ENCODE results near the gene JARID2.
"Not testable (repeated sequence)": the region's sequence is repeated elsewhere in the genome, so short reads cannot be mapped to it uniquely, and the experiment has no call there.

JARID2 gene

DNA sequence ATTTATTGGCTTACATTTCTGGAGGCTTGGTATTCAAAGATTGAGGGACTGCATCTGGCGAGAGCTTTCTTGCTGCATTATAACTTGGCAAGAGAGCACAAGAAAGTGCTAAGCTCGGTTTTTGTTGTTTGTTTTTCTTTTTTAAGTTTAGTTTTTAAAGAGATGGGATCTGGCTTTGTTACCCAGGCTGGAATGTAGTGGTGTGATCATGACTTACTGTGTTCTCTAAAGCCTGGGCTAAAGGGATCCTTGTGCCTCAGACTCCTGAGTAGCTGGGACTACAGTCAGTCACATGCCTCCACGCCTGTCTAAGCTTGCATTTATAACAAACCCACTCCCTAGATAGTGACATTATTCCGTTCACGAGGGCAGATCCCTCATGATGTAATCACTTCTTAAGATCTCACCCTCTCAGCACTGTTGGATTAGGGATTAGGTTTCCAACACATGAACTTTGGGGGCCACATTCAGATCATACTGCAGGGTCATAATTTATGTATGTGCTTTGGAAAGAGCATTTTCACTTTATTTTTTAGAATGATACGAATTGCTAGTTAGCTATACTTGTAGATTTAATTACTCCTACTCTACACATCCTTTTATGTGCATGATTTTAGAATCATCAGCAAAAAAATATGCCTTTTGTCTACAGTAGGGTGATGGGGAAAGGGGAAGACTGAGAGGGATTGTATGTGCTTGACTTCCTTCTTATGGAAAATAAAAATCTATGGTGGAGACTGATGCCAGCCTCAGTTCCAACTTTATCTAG lies 167.8 kb downstream of the JARID2 start:
- H3K4me3 ChIP-seq (ENCODE audit: low read depth, low read length): no peak overlapping the region
- TF ChIP-seq, protein P1, sequence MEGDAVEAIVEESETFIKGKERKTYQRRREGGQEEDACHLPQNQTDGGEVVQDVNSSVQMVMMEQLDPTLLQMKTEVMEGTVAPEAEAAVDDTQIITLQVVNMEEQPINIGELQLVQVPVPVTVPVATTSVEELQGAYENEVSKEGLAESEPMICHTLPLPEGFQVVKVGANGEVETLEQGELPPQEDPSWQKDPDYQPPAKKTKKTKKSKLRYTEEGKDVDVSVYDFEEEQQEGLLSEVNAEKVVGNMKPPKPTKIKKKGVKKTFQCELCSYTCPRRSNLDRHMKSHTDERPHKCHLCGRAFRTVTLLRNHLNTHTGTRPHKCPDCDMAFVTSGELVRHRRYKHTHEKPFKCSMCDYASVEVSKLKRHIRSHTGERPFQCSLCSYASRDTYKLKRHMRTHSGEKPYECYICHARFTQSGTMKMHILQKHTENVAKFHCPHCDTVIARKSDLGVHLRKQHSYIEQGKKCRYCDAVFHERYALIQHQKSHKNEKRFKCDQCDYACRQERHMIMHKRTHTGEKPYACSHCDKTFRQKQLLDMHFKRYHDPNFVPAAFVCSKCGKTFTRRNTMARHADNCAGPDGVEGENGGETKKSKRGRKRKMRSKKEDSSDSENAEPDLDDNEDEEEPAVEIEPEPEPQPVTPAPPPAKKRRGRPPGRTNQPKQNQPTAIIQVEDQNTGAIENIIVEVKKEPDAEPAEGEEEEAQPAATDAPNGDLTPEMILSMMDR (IDR thresholded peaks at IDR 0.05; ENCODE audit: low read depth, low read length): no peak
- DNase-seq (ENCODE audit: low read depth): no peak

DNA sequence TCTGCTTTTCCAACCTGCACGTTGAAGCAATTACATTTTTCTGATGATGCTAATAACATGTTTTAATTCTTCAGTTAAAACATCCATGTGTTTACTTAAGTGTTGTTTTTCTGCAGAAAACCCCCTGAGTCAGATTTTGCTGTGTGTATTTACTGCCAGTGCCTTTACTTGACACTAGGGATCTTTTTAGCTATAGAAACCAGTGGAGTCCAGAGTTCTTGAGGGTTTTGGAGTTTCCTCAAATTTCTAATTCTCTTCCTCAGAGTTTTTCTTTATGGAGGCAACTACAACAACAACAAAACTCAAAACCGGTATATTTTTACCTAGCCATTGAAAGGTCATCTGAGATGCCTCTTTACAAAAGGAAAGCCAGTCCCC lies 168.4 kb downstream of the JARID2 start:
- TF ChIP-seq, protein P2, sequence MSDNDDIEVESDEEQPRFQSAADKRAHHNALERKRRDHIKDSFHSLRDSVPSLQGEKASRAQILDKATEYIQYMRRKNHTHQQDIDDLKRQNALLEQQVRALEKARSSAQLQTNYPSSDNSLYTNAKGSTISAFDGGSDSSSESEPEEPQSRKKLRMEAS (IDR thresholded peaks at IDR 0.05; ENCODE audit: low read depth, low read length): no peak
- no peak for TF ChIP-seq POLR2A (IDR thresholded peaks at IDR 0.05; ENCODE audit: extremely low read depth, insufficient read length)
- TF ChIP-seq, protein P1 (IDR thresholded peaks at IDR 0.05; ENCODE audit: low read depth, low read length): no peak
- no peak for TF ChIP-seq MYC (IDR thresholded peaks at IDR 0.05; ENCODE audit: low read depth, low read length)
- DNase-seq (ENCODE audit: low read depth): no peak

DNA sequence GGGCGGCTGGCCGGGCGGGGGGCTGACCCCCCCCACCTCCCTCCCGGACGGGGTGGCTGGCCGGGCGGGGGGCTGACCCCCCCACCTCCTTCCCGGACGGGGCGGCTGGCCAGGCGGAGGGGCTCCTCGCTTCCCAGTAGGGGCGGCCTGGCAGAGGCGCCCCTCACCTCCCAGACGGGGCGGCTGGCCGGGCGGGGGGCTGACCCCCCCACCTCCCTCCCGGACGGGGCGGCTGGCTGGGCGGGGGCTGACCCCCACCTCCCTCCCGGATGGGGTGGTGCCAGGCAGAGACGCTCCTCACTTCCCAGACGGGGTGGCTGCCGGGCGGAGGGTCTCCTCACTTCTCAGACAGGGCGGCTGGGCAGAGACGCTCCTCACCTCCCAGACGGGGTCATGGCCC lies 169.8 kb downstream of the JARID2 start:
- DNase-seq (ENCODE audit: low read depth); H3K4me3 ChIP-seq (ENCODE audit: low read depth, low read length): not testable (repeated sequence)

More for the DNA sequence above, 168.4 kb downstream of the JARID2 start:
- no peak overlapping the region for H3K4me3 ChIP-seq (ENCODE audit: low read depth, low read length)

DNA sequence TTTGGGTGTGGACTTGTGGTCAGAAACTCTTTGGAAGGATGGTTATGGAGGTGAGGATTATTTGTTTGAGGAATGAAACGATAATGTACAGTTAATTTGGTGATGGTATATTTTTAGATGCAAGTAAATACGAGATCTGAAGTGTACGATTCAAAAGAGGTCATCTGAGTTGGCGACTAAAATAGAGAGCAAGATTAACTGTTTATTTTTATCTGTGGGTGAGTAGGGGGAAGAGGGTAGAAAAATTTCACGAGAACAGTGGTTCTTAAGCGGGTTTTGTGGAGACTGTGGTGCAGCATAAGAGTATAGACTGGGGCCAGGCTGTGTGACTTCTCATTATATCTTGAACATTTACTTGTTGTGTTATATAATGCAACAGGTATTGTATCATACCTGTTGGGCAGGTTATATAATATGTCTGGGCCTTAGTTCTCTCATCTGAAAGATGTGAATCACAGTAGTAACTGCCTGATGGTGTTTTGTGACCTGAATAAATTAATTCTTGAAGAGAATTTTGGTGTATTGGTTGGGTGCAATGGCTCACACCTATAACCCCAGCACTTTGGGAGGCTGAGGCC lies 171.2 kb downstream of the JARID2 start:
- DNase-seq (ENCODE audit: low read depth): no peak
- TF ChIP-seq POLR2A (IDR thresholded peaks at IDR 0.05; ENCODE audit: extremely low read depth, insufficient read length) (no peak), MYC (IDR thresholded peaks at IDR 0.05; ENCODE audit: low read depth, low read length) (no peak)
- TF ChIP-seq, protein P2 (IDR thresholded peaks at IDR 0.05; ENCODE audit: low read depth, low read length): no peak
- TF ChIP-seq, protein P1 (IDR thresholded peaks at IDR 0.05; ENCODE audit: low read depth, low read length): no peak
- no peak overlapping the region for H3K4me3 ChIP-seq (ENCODE audit: low read depth, low read length)

DNA sequence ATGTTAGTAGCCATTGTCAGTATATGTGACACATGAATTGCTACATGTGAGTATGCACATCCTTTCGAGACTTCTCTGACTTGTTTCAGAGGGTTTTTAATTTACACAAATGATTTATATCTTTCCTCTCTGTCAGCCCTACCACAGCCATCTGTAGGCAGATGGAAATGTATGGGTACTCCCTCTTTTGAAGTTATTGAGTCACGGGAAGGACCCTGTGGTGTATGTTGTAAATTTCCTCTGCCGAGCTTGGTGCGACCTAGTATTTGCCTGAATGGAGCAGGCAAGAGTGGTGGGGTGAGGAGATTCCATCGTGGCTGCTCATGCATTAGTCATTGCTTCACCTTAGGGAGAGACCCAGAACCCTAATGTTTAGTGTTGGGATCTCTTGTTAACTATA lies 171.9 kb downstream of the JARID2 start:
- TF ChIP-seq, protein P2 (IDR thresholded peaks at IDR 0.05; ENCODE audit: low read depth, low read length): no peak
- no peak overlapping the region for H3K4me3 ChIP-seq (ENCODE audit: low read depth, low read length)
- no peak for DNase-seq (ENCODE audit: low read depth)

DNA sequence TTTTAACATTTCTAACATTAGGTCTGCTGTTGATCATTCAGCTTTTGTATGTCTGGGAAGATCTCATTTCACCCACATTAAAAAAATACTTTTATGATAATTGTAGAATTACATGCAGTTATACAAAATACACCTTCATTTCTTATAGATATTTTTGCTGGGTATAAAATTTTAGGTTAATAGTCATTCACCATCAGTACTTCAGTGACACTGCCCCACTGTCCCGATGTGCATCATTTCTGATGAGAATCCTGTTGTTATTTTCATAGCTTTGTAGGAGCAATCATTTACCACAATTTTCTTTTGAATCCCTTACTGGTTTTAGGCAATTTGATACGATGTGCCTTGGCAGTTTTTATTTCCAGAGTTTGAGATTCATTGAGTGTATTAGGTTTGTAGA lies 173.6 kb downstream of the JARID2 start:
- no peak for DNase-seq (ENCODE audit: low read depth)
- H3K4me3 ChIP-seq (ENCODE audit: low read depth, low read length): no peak overlapping the region
- TF ChIP-seq, protein P1 (IDR thresholded peaks at IDR 0.05; ENCODE audit: low read depth, low read length): no peak
- TF ChIP-seq POLR2A (IDR thresholded peaks at IDR 0.05; ENCODE audit: extremely low read depth, insufficient read length) (no peak), MYC (IDR thresholded peaks at IDR 0.05; ENCODE audit: low read depth, low read length) (no peak)
- TF ChIP-seq, protein P2 (IDR thresholded peaks at IDR 0.05; ENCODE audit: low read depth, low read length): no peak

DNA sequence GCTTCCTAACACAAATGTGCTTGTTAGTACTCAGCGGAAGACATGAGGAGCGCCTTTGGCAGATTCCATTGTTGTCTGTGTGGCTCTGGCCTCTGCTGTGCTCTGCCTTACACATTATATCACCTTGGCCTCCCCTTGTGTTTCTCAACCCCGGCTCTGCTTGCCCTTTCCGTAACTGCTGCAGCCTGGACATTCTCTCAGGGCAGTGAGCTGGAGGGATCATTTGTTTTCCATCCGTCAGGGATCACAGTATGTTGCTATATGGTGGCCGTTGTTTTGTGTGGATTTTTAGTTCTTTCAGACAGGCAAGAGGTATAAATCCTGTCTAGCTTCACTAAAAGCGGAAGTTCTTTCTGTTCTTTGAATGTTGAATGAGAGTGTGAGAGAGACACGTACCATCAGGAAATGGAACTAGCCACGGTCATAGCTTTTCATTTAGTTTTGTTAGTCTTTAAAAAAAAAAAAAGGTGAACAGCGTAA lies 175.1 kb downstream of the JARID2 start:
- peak overlapping the region; percentile 17 for H3K4me3 ChIP-seq (ENCODE audit: low read depth, low read length)
- DNase-seq (ENCODE audit: low read depth): peak; percentile 76
- TF ChIP-seq, protein P1 (IDR thresholded peaks at IDR 0.05; ENCODE audit: low read depth, low read length): no peak
- TF ChIP-seq POLR2A (IDR thresholded peaks at IDR 0.05; ENCODE audit: extremely low read depth, insufficient read length) (no peak), MYC (IDR thresholded peaks at IDR 0.05; ENCODE audit: low read depth, low read length) (no peak)
- TF ChIP-seq, protein P2 (IDR thresholded peaks at IDR 0.05; ENCODE audit: low read depth, low read length): no peak

Data from NB4 (cell line).